HG02970 (cell line): ENCODE results near the gene CEP85.
"Not testable (repeated sequence)": the region's sequence is repeated elsewhere in the genome, so short reads cannot be mapped to it uniquely, and the experiment has no call there.

ENCODE experiments used
- ATAC-seq: cut with Tn5 transposase; IDR thresholded peaks from one replicate; pipeline ENCODE4 v1.9.1; 2021; ENCODE audit warnings: mild to moderate bottlenecking, moderate library complexity, moderate number of reproducible peaks; ENCODE audit not compliant: unreplicated experiment, low FRiP score

CEP85 gene

GRCh38 chr1:26288311-26288941 lies 54.4 kb downstream of the CEP85 start:
- ATAC-seq, result no peak

- no peak for ATAC-seq
Observed at GRCh38 chr1:26289158-26290059, 55.4 kb downstream of the CEP85 start.

- ATAC-seq, result no peak
Observed at GRCh38 chr1:26290122-26290881, 56.3 kb downstream of the CEP85 start.

- no peak for ATAC-seq
Observed at GRCh38 chr1:26290882-26291261, 56.9 kb downstream of the CEP85 start.

GRCh38 chr1:26291433-26291832 lies 57.4 kb downstream of the CEP85 start:
- no peak for ATAC-seq

- ATAC-seq, result no peak
Observed at GRCh38 chr1:26291939-26292338, 57.9 kb downstream of the CEP85 start.

- not testable (repeated sequence) for ATAC-seq
Observed at GRCh38 chr1:26292735-26293134, 58.7 kb downstream of the CEP85 start.

- no peak for ATAC-seq
Observed at GRCh38 chr1:26293911-26294463, 60.0 kb downstream of the CEP85 start.

- no peak for ATAC-seq
Observed at GRCh38 chr1:26295194-26296138, 61.5 kb downstream of the CEP85 start.

- ATAC-seq, result no peak
Observed at GRCh38 chr1:26296340-26297056, 62.5 kb downstream of the CEP85 start.

GRCh38 chr1:26297057-26297790 lies 63.2 kb downstream of the CEP85 start:
- no peak for ATAC-seq

- ATAC-seq, result no peak
Observed at GRCh38 chr1:26297791-26298124, 63.8 kb downstream of the CEP85 start.

GRCh38 chr1:26300578-26301275 lies 66.7 kb downstream of the CEP85 start:
- ATAC-seq, result no peak

GRCh38 chr1:26302733-26303405 lies 68.9 kb downstream of the CEP85 start:
- no peak for ATAC-seq

GRCh38 chr1:26305667-26306289 lies 71.8 kb downstream of the CEP85 start:
- ATAC-seq, result no peak

- ATAC-seq, result peak; percentile 96
Observed at GRCh38 chr1:26306290-26307229, 72.6 kb downstream of the CEP85 start, which contains the start of gene UBXN11. UBXN11 (minus strand) TSS chr1:26306636; CDS start chr1:26302883, 3,753 bp downstream.
